HepG2 (cell line): ENCODE measurements around the gene CDC42SE1. TPM values are rescaled to one million over a fixed set of nuclear protein-coding genes. Genes with fewer than 3 reads are reported as not detected.
A peak's percentile ranks its signal among the peaks of the same experiment; 100 is the strongest.

Experiments
- BCL6 ChIP-seq: IDR thresholded peaks from 2 replicates; pipeline ENCODE4 v1.6.1; 2016; ENCODE audit warnings: missing genetic modification reagents, missing compliant biosample characterization
- CBX5 ChIP-seq: sonication (generic); formaldehyde crosslinking; IDR thresholded peaks from 2 replicates; pipeline ENCODE4 v1.4.0; 2020; ENCODE audit warnings: missing genetic modification reagents, borderline replicate concordance
- ELF1 ChIP-seq: sonication (generic); formaldehyde crosslinking; IDR thresholded peaks from 2 replicates; pipeline ENCODE4 v1.4.0; 2020; ENCODE audit warnings: missing genetic modification reagents
- FOXA3 ChIP-seq: IDR thresholded peaks from 2 replicates; pipeline ENCODE4 v1.6.1; 2016; ENCODE audit warnings: missing genetic modification reagents, missing compliant biosample characterization
- GLI4 ChIP-seq: sonication (generic); formaldehyde crosslinking; IDR thresholded peaks from 2 replicates; pipeline ENCODE4 v1.5.1; 2020; ENCODE audit warnings: missing genetic modification reagents, mild to moderate bottlenecking, moderate library complexity, borderline replicate concordance
- HMG20B ChIP-seq: conservative IDR thresholded peaks from 2 replicates; pipeline ENCODE4 v1.6.1; 2016; ENCODE audit warnings: missing genetic modification reagents, missing compliant biosample characterization
- KDM4B ChIP-seq: sonication (generic); formaldehyde crosslinking; IDR thresholded peaks from 2 replicates; pipeline ENCODE4 v1.4.0; 2020; ENCODE audit warnings: missing genetic modification reagents
- KLF16 ChIP-seq, 2 experiments: sonication (generic) in 1 of 2; formaldehyde crosslinking in 1 of 2; IDR thresholded peaks; 2 replicates each; pipeline versions ENCODE4 v1.6.1 to v1.8.0; 2016 to 2023; ENCODE audit warnings: missing genetic modification reagents in 2 of 2, missing compliant biosample characterization in 1 of 2
- KLF6 ChIP-seq: IDR thresholded peaks from 2 replicates; pipeline ENCODE4 v1.8.0; 2016; ENCODE audit warnings: missing biosample characterization, missing genetic modification reagents
- MIER3 ChIP-seq: IDR thresholded peaks from 2 replicates; pipeline ENCODE4 v1.6.1; 2016; ENCODE audit warnings: missing compliant biosample characterization, borderline replicate concordance
- MIXL1 ChIP-seq: IDR thresholded peaks from 2 replicates; pipeline ENCODE4 v1.6.1; 2016
- MYC ChIP-seq: sonication (generic); formaldehyde crosslinking; IDR thresholded peaks from 2 replicates; pipeline ENCODE4 v1.9.0; 2021; ENCODE audit warnings: missing genetic modification reagents, borderline replicate concordance
- PHF8 ChIP-seq: sonication (generic); formaldehyde crosslinking; IDR thresholded peaks from 2 replicates; pipeline ENCODE4 v1.5.0; 2020; ENCODE audit warnings: missing genetic modification reagents
- RXRA ChIP-seq: sonication (generic); formaldehyde crosslinking; IDR thresholded peaks from 2 replicates; pipeline ENCODE4 v1.5.1; 2020; ENCODE audit warnings: missing genetic modification reagents
- RXRB ChIP-seq: IDR thresholded peaks from 2 replicates; pipeline ENCODE4 v1.6.1; 2016; ENCODE audit warnings: borderline replicate concordance, missing genetic modification reagents, missing compliant biosample characterization
- SKI ChIP-seq: fragments of 450-650 bp; IDR thresholded peaks from one replicate; pipeline ENCODE4 v1.6.1; 2018; ENCODE audit warnings: mild to moderate bottlenecking; ENCODE audit not compliant: partially characterized antibody
- SOX6 ChIP-seq, 2 experiments: fragments of 450-650 bp in 1 of 2; sonication (generic) in 1 of 2; formaldehyde crosslinking in 1 of 2; IDR thresholded peaks; 2 replicates each; pipeline versions ENCODE4 v1.4.0 to v1.6.1; 2017 to 2020; ENCODE audit warnings: antibody characterized with exemption in 1 of 2, mild to moderate bottlenecking in 1 of 2, missing genetic modification reagents in 1 of 2
- ZBTB38 ChIP-seq: sonication (generic); formaldehyde crosslinking; IDR thresholded peaks from 2 replicates; pipeline ENCODE4 v1.5.1; 2020; ENCODE audit warnings: mild to moderate bottlenecking, missing genetic modification reagents
- ZFP1 ChIP-seq: IDR thresholded peaks from 2 replicates; pipeline ENCODE4 v1.6.1; 2016
- ZFP82 ChIP-seq: sonication (generic); formaldehyde crosslinking; IDR thresholded peaks from 2 replicates; pipeline ENCODE4 v1.5.1; 2020; ENCODE audit warnings: mild to moderate bottlenecking, missing genetic modification reagents, borderline replicate concordance
- ZFX ChIP-seq: sonication (generic); formaldehyde crosslinking; IDR thresholded peaks from 2 replicates; pipeline ENCODE4 v1.4.0; 2020; ENCODE audit warnings: mild to moderate bottlenecking, low read depth, missing genetic modification reagents, moderate library complexity
- ZFY ChIP-seq: sonication (generic); formaldehyde crosslinking; IDR thresholded peaks from 2 replicates; pipeline ENCODE4 v1.4.0; 2020; ENCODE audit warnings: missing genetic modification reagents
- ZNF292 ChIP-seq: sonication (generic); formaldehyde crosslinking; IDR thresholded peaks from 2 replicates; pipeline ENCODE4 v1.8.1; 2022; ENCODE audit warnings: mild to moderate bottlenecking, low read depth, missing genetic modification reagents, borderline replicate concordance
- ZNF543 ChIP-seq: sonication (generic); formaldehyde crosslinking; IDR thresholded peaks from 2 replicates; pipeline ENCODE4 v1.4.0; 2020; ENCODE audit warnings: mild to moderate bottlenecking, missing genetic modification reagents
- ZNF678 ChIP-seq: sonication (generic); formaldehyde crosslinking; IDR thresholded peaks from 2 replicates; pipeline ENCODE4 v1.4.0; 2020; ENCODE audit warnings: mild to moderate bottlenecking, missing genetic modification reagents
- ZNF773 ChIP-seq: sonication (generic); formaldehyde crosslinking; IDR thresholded peaks from 2 replicates; pipeline ENCODE4 v1.4.0; 2020; ENCODE audit warnings: missing genetic modification reagents, borderline replicate concordance
- polyA plus RNA-seq, 8 experiments: library from polyadenylated mRNA; depleted of rRNA in 3 of 8; stranded (reverse) in 7 of 8; unstranded in 1 of 8; fragments of >200 nt; fragmentation: Illumina TruSeq in 4 of 8; extraction: Trizol in 4 of 8; gene quantifications; 2 replicates each; pipeline versions ENCODE4 v1.2.1 to v1.2.3, GENCODE V29; 2011 to 2016; ENCODE audit warnings: low read depth in 4 of 8, missing spikeins in 1 of 8, mixed read lengths in 1 of 8; ENCODE audit not compliant: insufficient read depth in 1 of 8
- total RNA-seq, 5 experiments: library from RNA; depleted of rRNA; stranded (reverse); fragments of >200 nt; fragmentation: Illumina TruSeq; extraction: Trizol; gene quantifications; 2 replicates each; pipeline ENCODE4 v1.2.3, GENCODE V29; 2016; ENCODE audit warnings: low read depth in 1 of 5
- TF ChIP-seq, protein P1 (sequence below): sonication (generic); formaldehyde crosslinking; IDR thresholded peaks from 2 replicates; pipeline ENCODE4 v1.5.1; 2020; ENCODE audit warnings: mild to moderate bottlenecking, missing genetic modification reagents, borderline replicate concordance

Gene CDC42SE1
- total and polyA plus RNA-seq, 2 of the 13 experiments (the other 11 are each of a cell fraction or from before 2014, with no cell fraction given), result 17.6 to 17.9 TPM

DNA sequence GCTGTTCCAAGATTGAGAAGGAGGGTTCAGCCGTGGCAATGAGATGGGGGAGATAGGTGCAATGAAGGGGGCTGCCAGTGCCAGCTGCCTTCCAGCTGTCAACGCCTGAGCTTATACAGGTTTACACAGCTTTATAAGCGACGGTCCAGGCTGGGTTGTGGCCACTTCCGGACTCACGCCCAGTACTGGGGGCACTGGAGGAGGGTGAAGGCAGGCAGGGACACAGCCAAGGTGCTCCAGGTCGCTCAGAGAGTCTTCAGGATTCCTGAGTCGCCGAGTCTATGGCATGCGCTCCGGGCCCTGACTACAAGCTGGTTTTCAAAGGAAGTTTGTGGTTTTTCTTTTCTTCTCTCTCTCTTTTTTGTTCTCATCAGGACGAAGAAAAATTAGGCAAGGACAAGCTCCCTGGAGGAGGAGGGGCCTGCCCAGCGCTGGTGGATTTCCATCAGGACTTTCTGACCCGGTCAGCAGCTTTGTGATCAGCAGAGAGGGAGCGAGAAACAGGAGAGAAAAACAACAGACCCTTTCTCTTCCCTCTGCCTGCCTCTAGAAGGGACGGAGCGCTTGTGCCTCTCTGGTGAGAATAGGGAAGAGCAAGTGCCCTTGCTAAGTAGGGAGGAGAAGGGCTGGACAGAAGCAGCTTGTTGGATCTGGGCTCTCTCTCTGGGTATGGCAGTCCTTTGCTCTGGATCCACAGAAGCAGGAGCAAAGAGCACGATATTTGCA lies 52.9 kb downstream of the CDC42SE1 start, which contains the start of gene MINDY1 (continued):
- no peak for TF ChIP-seq HMG20B (CRISPR knock-in tag)
- peak; percentile 55 for TF ChIP-seq RXRA (CRISPR knock-in tag)
- TF ChIP-seq BCL6, result no peak; the same call in 1 of the 2 replicates
- TF ChIP-seq MIXL1 (CRISPR knock-in tag), result peak; percentile 43; the same call in 1 of the 2 replicates
- TF ChIP-seq KLF16 (CRISPR knock-in tag; IDR thresholded peaks at IDR 0.05), result peak in 1 of 2 experiments; percentile 63; a peak in 2 of 4 replicates
- TF ChIP-seq PHF8 (CRISPR knock-in tag), result peak; percentile 50; the same call in 1 of the 2 replicates
- peak; percentile 41; the same call in 1 of the 2 replicates for TF ChIP-seq RXRB (CRISPR knock-in tag)
- TF ChIP-seq ZNF292, result peak; percentile 41
- 0 out of 2 replicates have a peak, but pooled peaks have one; percentile 49 for TF ChIP-seq GLI4 (CRISPR knock-in tag)
- peak; percentile 43; the same call in 1 of the 2 replicates for TF ChIP-seq MYC
- no peak for TF ChIP-seq ZNF773
- no peak for TF ChIP-seq CBX5
- TF ChIP-seq ZFP82 (CRISPR knock-in tag), result no peak
- peak; percentile 78; the same call in 1 of the 2 replicates for TF ChIP-seq ZFP1
- TF ChIP-seq, protein P1, sequence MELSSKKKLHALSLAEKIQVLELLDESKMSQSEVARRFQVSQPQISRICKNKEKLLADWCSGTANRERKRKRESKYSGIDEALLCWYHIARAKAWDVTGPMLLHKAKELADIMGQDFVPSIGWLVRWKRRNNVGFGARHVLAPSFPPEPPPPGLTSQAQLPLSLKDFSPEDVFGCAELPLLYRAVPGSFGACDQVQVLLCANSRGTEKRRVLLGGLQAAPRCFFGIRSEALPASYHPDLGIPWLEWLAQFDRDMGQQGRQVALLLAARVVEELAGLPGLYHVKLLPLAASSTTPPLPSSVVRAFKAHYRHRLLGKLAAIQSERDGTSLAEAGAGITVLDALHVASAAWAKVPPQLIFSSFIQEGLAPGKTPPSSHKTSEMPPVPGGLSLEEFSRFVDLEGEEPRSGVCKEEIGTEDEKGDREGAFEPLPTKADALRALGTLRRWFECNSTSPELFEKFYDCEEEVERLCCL (CRISPR knock-in tag), result no peak
- no peak for TF ChIP-seq ZNF678 (CRISPR knock-in tag)
- no peak for TF ChIP-seq SKI
- TF ChIP-seq KLF6, result 0 out of 2 replicates have a peak, but pooled peaks have one; percentile 23
- peak; percentile 81 for TF ChIP-seq ELF1
- TF ChIP-seq SOX6 (IDR thresholded peaks at IDR 0.05), result no peak
- TF ChIP-seq SOX6 (CRISPR knock-in tag; IDR thresholded peaks at IDR 0.05), result peak; percentile 75
- TF ChIP-seq KDM4B (CRISPR knock-in tag), result no peak
- TF ChIP-seq FOXA3 (CRISPR knock-in tag), result peak; percentile 12; the same call in 1 of the 2 replicates
- TF ChIP-seq ZNF543 (CRISPR knock-in tag), result no peak
- peak; percentile 9; the same call in 1 of the 2 replicates for TF ChIP-seq ZFY
- TF ChIP-seq ZFX (CRISPR knock-in tag), result peak; percentile 47
- peak; percentile 25; the same call in 1 of the 2 replicates for TF ChIP-seq MIER3
- 0 out of 2 replicates have a peak, but pooled peaks have one; percentile 48 for TF ChIP-seq ZBTB38 (CRISPR knock-in tag)
